ENCODE data around the gene SKP2.

- TF ChIP-seq, protein P1, sequence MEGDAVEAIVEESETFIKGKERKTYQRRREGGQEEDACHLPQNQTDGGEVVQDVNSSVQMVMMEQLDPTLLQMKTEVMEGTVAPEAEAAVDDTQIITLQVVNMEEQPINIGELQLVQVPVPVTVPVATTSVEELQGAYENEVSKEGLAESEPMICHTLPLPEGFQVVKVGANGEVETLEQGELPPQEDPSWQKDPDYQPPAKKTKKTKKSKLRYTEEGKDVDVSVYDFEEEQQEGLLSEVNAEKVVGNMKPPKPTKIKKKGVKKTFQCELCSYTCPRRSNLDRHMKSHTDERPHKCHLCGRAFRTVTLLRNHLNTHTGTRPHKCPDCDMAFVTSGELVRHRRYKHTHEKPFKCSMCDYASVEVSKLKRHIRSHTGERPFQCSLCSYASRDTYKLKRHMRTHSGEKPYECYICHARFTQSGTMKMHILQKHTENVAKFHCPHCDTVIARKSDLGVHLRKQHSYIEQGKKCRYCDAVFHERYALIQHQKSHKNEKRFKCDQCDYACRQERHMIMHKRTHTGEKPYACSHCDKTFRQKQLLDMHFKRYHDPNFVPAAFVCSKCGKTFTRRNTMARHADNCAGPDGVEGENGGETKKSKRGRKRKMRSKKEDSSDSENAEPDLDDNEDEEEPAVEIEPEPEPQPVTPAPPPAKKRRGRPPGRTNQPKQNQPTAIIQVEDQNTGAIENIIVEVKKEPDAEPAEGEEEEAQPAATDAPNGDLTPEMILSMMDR (IDR thresholded peaks at IDR 0.05; ENCODE audit: borderline replicate concordance, extremely low read depth, low read length, poor library complexity, severe bottlenecking) = no peak
- no peak for TF ChIP-seq EZH2 (IDR thresholded peaks at IDR 0.05; ENCODE audit: borderline replicate concordance, low read depth, low read length, severe bottlenecking)
These were observed 76.6 kb downstream of the SKP2 start for GRCh38 chr5:36228505-36228904.

Measured in DND-41 (cell line).